Measurements from ENCODE around the gene LDB3.
"Not testable (repeated sequence)": the region's sequence is repeated elsewhere in the genome, so short reads cannot be mapped to it uniquely, and the experiment has no call there.

The LDB3 gene, protein sequence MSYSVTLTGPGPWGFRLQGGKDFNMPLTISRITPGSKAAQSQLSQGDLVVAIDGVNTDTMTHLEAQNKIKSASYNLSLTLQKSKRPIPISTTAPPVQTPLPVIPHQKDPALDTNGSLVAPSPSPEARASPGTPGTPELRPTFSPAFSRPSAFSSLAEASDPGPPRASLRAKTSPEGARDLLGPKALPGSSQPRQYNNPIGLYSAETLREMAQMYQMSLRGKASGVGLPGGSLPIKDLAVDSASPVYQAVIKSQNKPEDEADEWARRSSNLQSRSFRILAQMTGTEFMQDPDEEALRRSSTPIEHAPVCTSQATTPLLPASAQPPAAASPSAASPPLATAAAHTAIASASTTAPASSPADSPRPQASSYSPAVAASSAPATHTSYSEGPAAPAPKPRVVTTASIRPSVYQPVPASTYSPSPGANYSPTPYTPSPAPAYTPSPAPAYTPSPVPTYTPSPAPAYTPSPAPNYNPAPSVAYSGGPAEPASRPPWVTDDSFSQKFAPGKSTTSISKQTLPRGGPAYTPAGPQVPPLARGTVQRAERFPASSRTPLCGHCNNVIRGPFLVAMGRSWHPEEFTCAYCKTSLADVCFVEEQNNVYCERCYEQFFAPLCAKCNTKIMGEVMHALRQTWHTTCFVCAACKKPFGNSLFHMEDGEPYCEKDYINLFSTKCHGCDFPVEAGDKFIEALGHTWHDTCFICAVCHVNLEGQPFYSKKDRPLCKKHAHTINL

DNA sequence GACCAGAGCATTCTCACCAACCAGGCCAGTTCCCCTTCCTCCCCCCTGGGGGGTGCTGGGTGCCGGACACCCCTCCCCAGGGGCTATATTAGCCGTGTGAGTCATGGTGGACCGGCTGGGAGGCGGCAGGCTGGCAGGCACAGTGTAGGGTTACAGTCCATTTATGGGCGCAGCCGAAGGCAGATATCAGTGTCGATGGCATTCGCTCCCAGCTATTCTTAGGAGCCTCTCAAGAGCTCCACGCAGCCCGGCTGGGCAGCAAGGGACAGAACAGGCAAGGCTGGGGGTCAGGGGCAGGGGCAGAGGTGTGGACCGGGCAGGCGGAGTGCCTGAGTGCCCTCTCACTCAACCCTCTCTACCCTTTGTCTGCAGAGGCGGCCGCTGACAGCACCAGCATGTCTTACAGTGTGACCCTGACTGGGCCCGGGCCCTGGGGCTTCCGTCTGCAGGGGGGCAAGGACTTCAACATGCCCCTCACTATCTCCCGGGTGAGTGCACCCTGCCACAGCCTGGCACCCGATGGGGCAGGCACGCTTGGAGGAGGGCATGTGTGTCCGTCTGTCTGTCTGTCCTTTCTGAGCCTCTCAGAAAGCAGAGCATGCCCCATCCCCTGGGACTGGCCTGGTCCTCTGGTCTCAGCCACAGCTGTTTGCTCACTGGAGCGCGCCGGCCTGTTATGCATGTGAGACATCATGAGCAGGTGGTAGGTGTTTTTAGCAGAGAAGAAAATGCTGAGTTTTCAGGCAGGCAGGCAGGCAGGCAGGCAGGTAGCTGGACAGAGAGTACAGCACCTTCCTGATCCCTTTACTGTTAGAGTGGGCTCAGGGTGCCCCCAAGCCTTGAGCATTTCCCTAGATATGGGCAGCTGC is at the start of gene LDB3:
Gene LDB3 (plus strand): TSS at position 215 of the 869 bp plus-strand sequence. CDS start 181 bp downstream, at position 396.
- DNase-seq (ENCODE audit: low read depth, low spot score), result peak; percentile 80

DNA sequence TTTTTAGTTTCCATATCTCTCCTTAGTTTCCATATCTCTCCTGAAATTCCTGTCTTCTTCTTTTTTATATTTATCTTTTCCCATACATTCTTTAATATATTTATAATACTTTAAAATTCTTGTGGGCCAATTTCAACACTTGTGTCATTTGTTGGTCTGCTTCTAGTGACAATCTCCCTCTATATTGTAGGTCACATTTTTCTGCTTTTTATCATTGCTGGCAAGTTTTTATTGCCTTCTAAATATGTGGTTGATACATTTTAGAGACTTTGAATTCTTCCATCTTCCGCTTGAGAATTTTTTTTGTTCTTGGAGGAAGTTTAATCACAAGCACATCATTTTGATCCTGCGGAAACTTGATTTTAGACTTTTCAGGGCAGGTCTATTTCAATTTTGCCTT is 40.0 kb upstream of the LDB3 start:
- DNase-seq (ENCODE audit: low read depth, low spot score), result no peak

GRCh38 chr10:86630079-86630478 is 38.2 kb upstream of the LDB3 start:
- no peak for DNase-seq (ENCODE audit: low read depth, low spot score)

GRCh38 chr10:86632009-86632800 is 36.1 kb upstream of the LDB3 start:
- peak; percentile 82 for DNase-seq (ENCODE audit: low read depth, low spot score)

DNA sequence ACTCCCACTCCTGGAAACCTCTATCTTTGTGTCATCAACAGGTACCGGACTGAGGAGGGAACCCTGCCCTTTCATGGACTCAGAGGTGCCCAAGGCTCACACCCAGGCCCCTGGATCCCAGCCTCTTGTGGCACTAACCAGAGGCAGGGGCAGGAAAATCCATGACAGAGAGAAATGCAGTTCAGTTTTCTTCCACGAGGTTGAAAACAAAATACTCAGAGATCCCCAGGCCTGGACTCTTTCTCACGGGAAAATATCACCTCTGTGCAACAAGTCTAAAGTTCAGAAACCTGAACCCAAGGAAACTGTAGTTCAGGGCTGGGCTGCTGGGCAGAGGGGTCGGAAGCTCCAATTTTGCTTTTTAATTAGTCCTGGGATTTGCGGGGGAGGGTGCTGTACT is 35.4 kb upstream of the LDB3 start:
- no peak for DNase-seq (ENCODE audit: low read depth, low spot score)

GRCh38 chr10:86635402-86635801 is 32.9 kb upstream of the LDB3 start:
- no peak for DNase-seq (ENCODE audit: low read depth, low spot score)

- DNase-seq (ENCODE audit: low read depth, low spot score), result no peak
These were observed 32.0 kb upstream of the LDB3 start for GRCh38 chr10:86636311-86636710.

DNA sequence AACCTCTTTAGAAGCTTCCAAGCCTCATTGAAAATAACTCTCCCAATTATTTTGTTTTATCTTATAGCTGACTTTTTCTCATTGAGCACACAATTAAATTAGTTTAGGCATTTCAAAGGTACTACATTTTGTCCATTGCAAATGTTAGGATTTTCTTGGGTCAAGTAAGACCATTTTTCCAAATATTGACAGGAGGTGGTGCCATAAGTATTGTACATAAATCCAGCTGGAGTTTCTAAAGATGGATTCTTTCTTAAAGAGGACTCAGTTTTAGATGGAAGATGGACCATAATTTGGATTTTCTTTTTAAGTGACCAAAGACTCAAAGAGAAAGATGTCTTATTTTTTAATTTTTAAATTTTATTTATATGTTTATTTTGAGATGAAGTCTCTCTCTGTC is 26.3 kb upstream of the LDB3 start:
- DNase-seq (ENCODE audit: low read depth, low spot score), result no peak

GRCh38 chr10:86642499-86642898 is 25.8 kb upstream of the LDB3 start:
- DNase-seq (ENCODE audit: low read depth, low spot score), result no peak

DNA sequence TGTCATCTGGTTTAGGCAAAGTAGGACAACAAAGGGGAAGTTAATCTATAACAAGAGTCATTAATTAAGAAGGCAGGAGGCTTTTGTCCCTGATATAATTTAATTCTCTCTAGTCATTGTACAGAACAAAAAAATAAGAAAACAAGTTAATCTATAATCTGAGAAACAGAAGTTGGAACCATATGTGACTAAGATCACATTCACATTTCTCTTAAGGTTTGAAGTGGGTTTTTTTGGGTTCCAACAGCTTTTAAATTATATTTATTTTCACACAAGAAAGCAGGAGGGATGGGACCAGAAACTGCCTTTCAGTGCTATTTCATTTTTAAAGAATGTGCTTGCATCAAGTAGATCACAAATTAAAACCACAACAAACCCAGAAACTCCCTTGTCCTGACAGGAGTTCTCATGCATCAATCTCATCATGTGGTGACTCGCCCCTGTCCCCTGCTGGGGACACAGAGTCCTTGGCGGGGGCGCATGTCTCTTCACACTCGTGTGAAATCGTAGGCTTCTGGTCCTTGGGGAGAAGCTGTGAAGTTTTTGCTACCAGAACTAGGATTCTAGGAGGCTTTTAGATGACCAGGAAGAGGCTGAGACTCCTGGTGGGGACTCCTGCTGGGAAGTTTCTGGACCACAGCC is 24.0 kb upstream of the LDB3 start:
- DNase-seq (ENCODE audit: low read depth, low spot score), result no peak

- DNase-seq (ENCODE audit: low read depth, low spot score), result no peak
These were observed 23.4 kb upstream of the LDB3 start for GRCh38 chr10:86644794-86645445.

- DNase-seq (ENCODE audit: low read depth, low spot score), result not testable (repeated sequence)
These were observed 22.6 kb upstream of the LDB3 start for GRCh38 chr10:86645621-86646165.

DNA sequence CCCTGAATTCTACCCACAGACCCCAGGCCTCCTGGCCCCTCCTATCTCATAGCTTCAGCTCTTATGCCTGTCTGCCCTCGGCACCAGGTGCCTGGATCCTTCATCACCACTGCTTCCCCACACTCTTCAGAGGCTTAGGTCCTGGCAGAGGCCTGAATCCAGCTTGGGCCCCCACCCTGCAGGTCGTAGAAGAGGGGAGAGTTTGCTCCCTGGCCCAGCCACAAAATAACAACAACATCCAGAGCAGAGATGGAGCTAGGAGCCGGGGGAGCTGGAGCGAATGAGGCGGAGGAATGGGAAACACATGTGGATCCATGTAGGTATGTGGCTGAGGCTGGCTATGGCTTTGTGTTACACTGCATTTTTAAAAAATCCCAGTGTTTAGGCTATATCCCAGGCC is 21.8 kb upstream of the LDB3 start:
- DNase-seq (ENCODE audit: low read depth, low spot score), result no peak

- no peak for DNase-seq (ENCODE audit: low read depth, low spot score)
These were observed 21.4 kb upstream of the LDB3 start for GRCh38 chr10:86646933-86647332.

- DNase-seq (ENCODE audit: low read depth, low spot score), result no peak
These were observed 20.3 kb upstream of the LDB3 start for GRCh38 chr10:86647773-86648703.

GRCh38 chr10:86648704-86649427 is 19.4 kb upstream of the LDB3 start:
- no peak for DNase-seq (ENCODE audit: low read depth, low spot score)

- no peak for DNase-seq (ENCODE audit: low read depth, low spot score)
These were observed 18.7 kb upstream of the LDB3 start for GRCh38 chr10:86649471-86650150.

DNA sequence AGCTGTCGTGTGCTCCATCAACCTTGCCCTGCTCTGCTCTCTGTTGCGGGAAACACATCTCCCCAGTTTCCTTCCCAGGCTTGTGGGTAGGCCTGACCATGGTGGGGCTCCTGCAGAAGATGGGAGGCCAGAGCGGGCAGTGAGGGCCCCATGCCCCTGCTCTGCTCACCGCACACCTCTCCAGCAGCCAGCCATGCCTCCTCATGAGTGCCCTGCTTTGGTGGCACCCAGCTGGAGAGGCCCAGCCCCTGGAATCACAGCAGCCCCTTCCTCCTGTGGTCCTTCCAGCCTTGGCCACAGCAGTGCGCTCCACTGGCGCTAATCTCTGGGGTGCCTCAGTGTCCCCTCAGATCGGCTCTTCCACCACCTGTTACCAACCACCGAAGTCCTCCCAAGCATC is 18.2 kb upstream of the LDB3 start:
- DNase-seq (ENCODE audit: low read depth, low spot score), result no peak
